22Rv1 (cell line): ENCODE data around the gene ACOT4.
"Not testable (repeated sequence)": the region's sequence is repeated elsewhere in the genome, so short reads cannot be mapped to it uniquely, and the experiment has no call there.

Experiments
- H3K27ac ChIP-seq: fragments of 450-650 bp; 2 replicates; pipeline ENCODE4 v1.5.1; 2017
- CTCF ChIP-seq: fragments of 450-650 bp; IDR thresholded peaks from 2 replicates; pipeline ENCODE4 v1.5.1; 2017; ENCODE audit warnings: mild to moderate bottlenecking
- ZFX ChIP-seq: fragments of 450-650 bp; IDR thresholded peaks from 2 replicates; pipeline ENCODE4 v1.6.1; 2017; ENCODE audit warnings: antibody characterized with exemption, borderline replicate concordance

Gene ACOT4

DNA sequence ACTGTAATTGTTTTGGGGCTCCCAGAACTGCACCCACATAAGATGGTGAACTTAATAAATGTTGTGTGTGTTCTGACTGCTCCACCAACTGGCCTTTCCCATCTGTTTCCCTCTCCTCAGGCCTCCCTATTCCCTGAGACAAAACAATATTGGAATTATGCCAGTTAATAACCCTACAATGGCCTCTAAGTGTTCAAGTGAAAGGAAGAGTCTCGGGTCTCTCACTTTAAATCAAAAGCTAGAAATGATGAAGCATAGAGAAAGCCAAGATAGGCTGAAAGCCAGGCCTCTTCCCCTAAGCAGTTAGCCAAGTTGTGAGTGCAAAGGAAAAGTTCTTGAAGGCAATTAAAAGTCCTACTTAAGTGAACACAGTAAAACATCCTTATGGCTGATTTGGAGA is 34.0 kb downstream of the ACOT4 start:
- no peak overlapping the region for H3K27ac ChIP-seq
- no peak for TF ChIP-seq ZFX
- no peak for TF ChIP-seq CTCF

- no peak for TF ChIP-seq CTCF
- TF ChIP-seq ZFX, result no peak
Observed at GRCh38 chr14:73627151-73627558, 35.5 kb downstream of the ACOT4 start.

GRCh38 chr14:73630009-73630780 is 38.5 kb downstream of the ACOT4 start:
- TF ChIP-seq ZFX, result no peak
- no peak for TF ChIP-seq CTCF
- H3K27ac ChIP-seq, result no peak overlapping the region

More at GRCh38 chr14:73627151-73627558, 35.5 kb downstream of the ACOT4 start:
- H3K27ac ChIP-seq, result no peak overlapping the region

GRCh38 chr14:73633116-73634010 is 41.7 kb downstream of the ACOT4 start:
- TF ChIP-seq ZFX, result no peak
- peak; percentile 94 for TF ChIP-seq CTCF
- H3K27ac ChIP-seq, result no peak overlapping the region

GRCh38 chr14:73634011-73634833 is 42.5 kb downstream of the ACOT4 start:
- TF ChIP-seq ZFX (no peak), CTCF (no peak)
- no peak overlapping the region for H3K27ac ChIP-seq

DNA sequence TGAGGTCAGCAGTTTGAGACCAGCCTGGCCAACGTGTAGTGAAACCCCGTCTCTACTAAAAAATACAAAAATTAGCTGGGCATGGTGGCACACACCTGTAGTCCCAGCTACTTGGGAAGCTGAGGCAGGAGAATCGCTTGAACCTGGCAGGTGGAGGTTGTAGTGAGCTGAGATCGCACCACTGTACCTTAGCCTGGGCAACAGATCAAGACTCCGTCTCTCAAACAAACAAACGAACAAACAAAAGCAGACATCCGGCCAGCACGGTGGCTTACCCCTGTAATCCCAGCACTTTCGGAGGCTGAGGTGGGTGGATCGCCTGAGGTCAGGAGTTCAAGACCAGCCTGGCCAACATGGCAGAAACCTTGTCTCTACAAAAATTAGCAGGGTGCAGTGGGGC is 44.7 kb downstream of the ACOT4 start:
- H3K27ac ChIP-seq, result not testable (repeated sequence)

- H3K27ac ChIP-seq, result no peak overlapping the region
- TF ChIP-seq ZFX, result no peak
- TF ChIP-seq CTCF, result no peak
Observed at GRCh38 chr14:73637830-73638229, 46.2 kb downstream of the ACOT4 start.
